Breast epithelium (tissue), 4 donors: ENCODE measurements around the gene IL9. TPM values are rescaled to one million over a fixed set of nuclear protein-coding genes. Genes with fewer than 3 reads are reported as not detected.

Experiments used
- DNase-seq, 2 donors: peaks; one replicate each; pipeline ENCODE4 v3.0.0-alpha.2; 2019; ENCODE audit warnings: low spot score in 2 of 2
- H3K27ac ChIP-seq, 2 donors: fragments of 200-600 bp; sonication (generic) in 1 of 2; one replicate each; pipeline ENCODE4 v1.5.1; 2016 to 2019; ENCODE audit warnings: mild to moderate bottlenecking in 1 of 2
- H3K27me3 ChIP-seq, 2 donors: fragments of 200-600 bp; sonication (generic) in 1 of 2; one replicate each; pipeline versions ENCODE4 v1.5.1 to v1.6.0; 2017 to 2019; ENCODE audit warnings: control low read depth in 1 of 2, mild to moderate bottlenecking in 1 of 2
- H3K36me3 ChIP-seq: fragments of 200-600 bp; one replicate; pipeline ENCODE4 v1.5.1; 2019
- H3K4me1 ChIP-seq, 2 donors: fragments of 200-600 bp; sonication (generic); one replicate each; pipeline ENCODE4 v1.5.1; 2016 to 2019; ENCODE audit warnings: control low read depth in 1 of 2
- H3K4me3 ChIP-seq, 3 donors: fragments of 200-600 bp; sonication (generic); 1 replicate in 2 of 3; 2 replicates in 1 of 3; pipeline ENCODE4 v1.5.1; 2016 to 2019; ENCODE audit warnings: mild to moderate bottlenecking in 3 of 3, moderate library complexity in 2 of 3
- H3K9me3 ChIP-seq, 2 donors: fragments of 200-600 bp; sonication (generic) in 1 of 2; one replicate each; pipeline ENCODE4 v1.5.1; 2016 to 2019; ENCODE audit warnings: control low read depth in 1 of 2
- CTCF ChIP-seq, 3 donors: fragments of 450-650 bp; IDR thresholded peaks; one replicate each; pipeline ENCODE4 v1.5.1; 2016 to 2017; ENCODE audit warnings: antibody characterized with exemption in 3 of 3, mild to moderate bottlenecking in 3 of 3, moderate library complexity in 3 of 3
- POLR2A ChIP-seq: fragments of 450-650 bp; IDR thresholded peaks from one replicate; pipeline ENCODE4 v1.6.1; 2016; ENCODE audit warnings: antibody characterized with exemption, mild to moderate bottlenecking, moderate library complexity
- POLR2AphosphoS5 ChIP-seq, 3 donors: sonication (generic); formaldehyde crosslinking; IDR thresholded peaks; one replicate each; pipeline ENCODE4 v1.6.1; 2017; ENCODE audit warnings: antibody characterized with exemption in 3 of 3
- intact Hi-C: fragments of 100-400 bp; cut with DNase I; formaldehyde crosslinking; loops from one replicate; pipeline ENCODE4 v1.15.1; 2023; ENCODE audit warnings: low total_unique reads
- total RNA-seq, 3 donors: library from RNA; depleted of rRNA; stranded (reverse); fragments of >200 nt; gene quantifications; one replicate each; pipeline ENCODE4 v1.1.0, GENCODE V29; 2016

Gene IL9
- total RNA-seq, 3 donors from 2014 or later, result not detected

DNA sequence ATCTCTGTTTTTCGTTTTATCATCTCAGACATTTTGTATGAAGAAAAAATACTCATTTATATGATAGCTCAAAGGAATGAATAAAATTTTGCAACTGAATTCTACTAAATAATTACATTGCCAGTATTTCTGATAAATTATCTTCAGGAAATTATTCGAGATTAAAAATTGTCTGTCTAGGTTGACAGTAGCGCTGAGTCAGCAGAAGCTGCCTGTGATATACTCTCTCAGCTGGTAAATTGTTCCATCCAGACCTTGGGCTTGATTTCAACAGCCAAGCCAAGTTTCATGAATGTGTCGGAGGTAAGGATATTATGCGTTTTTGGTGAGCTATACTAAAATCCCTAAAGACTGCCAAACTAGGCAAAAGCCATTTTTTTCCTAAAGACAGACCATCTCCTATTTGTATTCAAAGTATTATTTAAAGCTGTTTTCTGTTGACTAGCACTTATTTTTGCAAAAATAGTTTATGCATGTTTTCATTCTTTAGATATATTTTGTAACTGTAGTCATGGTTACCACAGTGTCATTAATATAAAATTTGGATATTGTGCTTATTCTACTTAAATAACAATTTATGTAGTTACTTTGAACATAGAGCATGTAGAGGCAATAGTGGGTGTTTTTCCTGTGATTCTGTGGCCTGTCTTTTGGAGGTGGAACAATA lies 41.7 kb upstream of the IL9 start:
- no peak for DNase-seq
- H3K4me1 ChIP-seq, result no peaks in the 10 kb centered on the region
- H3K27ac ChIP-seq, result no peak overlapping the region
- H3K27me3 ChIP-seq, result peaks cover 0 to 3% of the 10 kb centered on the region in 2 donors
- TF ChIP-seq POLR2AphosphoS5 (IDR thresholded peaks at IDR 0.05) (no peak), POLR2A (no peak), CTCF (IDR thresholded peaks at IDR 0.05) (no peak)
- intact Hi-C loops, result no loop called here
- H3K36me3 ChIP-seq, result no peaks in the 10 kb centered on the region
- H3K9me3 ChIP-seq, result no peaks in the 10 kb centered on the region
- H3K4me3 ChIP-seq, result no peak overlapping the region

DNA sequence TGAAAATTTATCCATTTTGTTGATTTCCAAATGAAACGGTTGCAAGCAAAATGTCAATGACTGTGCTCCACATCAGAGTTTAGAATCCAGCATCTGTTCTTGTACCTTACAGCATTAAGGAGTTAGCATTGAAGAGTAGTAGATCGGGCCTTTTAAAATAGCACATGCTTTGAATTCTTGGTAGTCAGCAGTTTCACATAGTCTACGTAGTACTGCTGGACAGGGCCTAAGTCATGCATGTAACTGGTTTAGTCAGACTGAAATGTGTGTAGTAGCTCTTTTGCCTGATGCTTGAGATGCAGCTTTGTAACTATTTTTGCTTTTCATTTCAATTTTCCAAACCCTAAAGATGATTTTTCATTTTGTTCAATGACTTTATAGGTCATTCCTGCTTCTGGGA lies 39.3 kb upstream of the IL9 start:
- no peak overlapping the region for H3K27ac ChIP-seq
- no peak overlapping the region for H3K4me3 ChIP-seq
- no peaks in the 10 kb centered on the region for H3K4me1 ChIP-seq
- TF ChIP-seq POLR2A, result no peak
- TF ChIP-seq POLR2AphosphoS5 (IDR thresholded peaks at IDR 0.05), result no peak
- no peak for TF ChIP-seq CTCF (IDR thresholded peaks at IDR 0.05)
- no peaks in the 10 kb centered on the region for H3K9me3 ChIP-seq
- peaks cover 8 to 19% of the 10 kb centered on the region in 2 donors for H3K27me3 ChIP-seq
- no peaks in the 10 kb centered on the region for H3K36me3 ChIP-seq
- intact Hi-C loops, result no loop called here
- no peak for DNase-seq

DNA sequence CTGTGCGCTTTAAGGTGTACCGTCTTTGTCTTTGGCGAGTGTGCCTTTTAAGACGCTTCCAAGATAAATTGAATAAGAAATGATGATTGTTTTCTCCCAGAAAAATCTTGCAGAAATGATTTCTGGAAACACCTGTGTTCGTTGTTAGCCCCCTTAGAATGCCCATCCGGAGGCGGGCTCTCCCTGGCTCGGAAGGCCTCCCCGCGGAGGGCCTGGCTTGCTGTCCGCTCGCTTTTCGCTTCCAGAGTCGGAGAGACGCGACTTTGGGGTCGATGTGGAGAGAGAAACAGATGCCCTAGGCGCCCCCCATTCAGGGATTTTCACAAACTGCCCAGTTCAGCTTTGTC lies 35.3 kb upstream of the IL9 start:
- no peak for DNase-seq
- Histone ChIP-seq H3K27ac (no peak overlapping the region), H3K27me3 (peaks cover 10 to 28% of the 10 kb centered on the region in 2 donors), H3K9me3 (no peaks in the 10 kb centered on the region), H3K4me3 (no peak overlapping the region), H3K4me1 (no peaks in the 10 kb centered on the region), H3K36me3 (no peaks in the 10 kb centered on the region)
- intact Hi-C loops, result no loop called here
- no peak for TF ChIP-seq CTCF (IDR thresholded peaks at IDR 0.05)
- no peak for TF ChIP-seq POLR2A
- no peak for TF ChIP-seq POLR2AphosphoS5 (IDR thresholded peaks at IDR 0.05)

DNA sequence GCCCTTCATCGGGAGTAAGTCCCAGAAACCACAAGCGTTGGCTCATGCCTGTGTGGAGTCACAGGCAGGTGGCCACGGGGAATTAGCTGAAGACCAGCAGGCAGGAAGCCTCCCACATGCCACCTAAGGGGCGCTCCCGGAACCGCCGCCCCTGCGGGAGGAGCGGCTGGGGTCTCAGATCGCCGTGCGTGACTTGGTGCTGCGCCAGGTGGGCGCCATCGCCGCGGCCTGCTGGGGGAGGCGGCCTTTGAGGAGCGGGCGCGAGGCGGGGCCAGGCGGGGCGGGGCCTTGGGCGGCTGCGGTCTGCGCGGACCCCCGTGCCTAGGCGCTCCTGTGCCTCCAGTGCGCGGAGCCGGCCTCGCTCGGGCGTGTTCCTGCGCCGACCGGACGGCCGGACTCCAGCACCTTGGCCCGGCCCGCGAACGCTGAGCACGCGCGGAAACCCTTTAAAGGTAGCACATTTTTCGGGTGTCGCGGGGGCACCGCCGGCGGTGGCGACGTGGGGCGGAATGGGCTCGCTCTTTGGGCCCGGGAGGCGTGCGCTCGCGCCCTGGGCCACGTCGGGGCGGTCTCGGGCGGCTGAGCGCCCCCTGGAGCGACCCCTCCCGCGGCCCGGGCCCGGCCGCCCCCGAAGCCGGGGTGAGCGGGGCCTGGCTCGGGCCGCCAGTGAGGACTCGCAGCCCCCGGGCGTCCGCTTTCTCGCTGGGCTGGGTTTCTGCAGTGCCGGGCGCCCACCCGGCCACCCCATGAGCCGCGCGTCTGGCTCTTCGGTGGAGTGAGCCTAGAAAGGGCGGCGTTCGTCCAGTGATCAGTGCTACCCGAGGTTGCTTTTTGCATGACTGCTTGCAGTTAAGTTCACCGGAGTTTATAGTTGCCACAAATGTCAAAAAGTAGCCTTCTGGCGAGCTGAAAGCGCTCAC lies 34.6 kb upstream of the IL9 start:
- Histone ChIP-seq H3K9me3 (no peaks in the 10 kb centered on the region), H3K36me3 (no peaks in the 10 kb centered on the region), H3K4me3 (peak overlapping the region in 2 of 3 donors; percentile 39 to 63), H3K27me3 (peaks cover 10 to 28% of the 10 kb centered on the region in 2 donors), H3K27ac (no peak overlapping the region), H3K4me1 (no peaks in the 10 kb centered on the region)
- intact Hi-C loops, result no loop called here
- TF ChIP-seq CTCF (IDR thresholded peaks at IDR 0.05) (no peak), POLR2AphosphoS5 (IDR thresholded peaks at IDR 0.05) (no peak), POLR2A (no peak)
- no peak for DNase-seq

GRCh38 chr5:135921388-135921787 lies 25.7 kb upstream of the IL9 start:
- no peak for TF ChIP-seq POLR2A
- no peak for TF ChIP-seq POLR2AphosphoS5 (IDR thresholded peaks at IDR 0.05)
- no peak for TF ChIP-seq CTCF (IDR thresholded peaks at IDR 0.05)
- Histone ChIP-seq H3K9me3 (no peaks in the 10 kb centered on the region), H3K27ac (no peak overlapping the region), H3K4me1 (no peaks in the 10 kb centered on the region), H3K36me3 (no peaks in the 10 kb centered on the region), H3K4me3 (no peak overlapping the region), H3K27me3 (peaks cover 0 to 25% of the 10 kb centered on the region in 2 donors)
- intact Hi-C loops, result no loop called here
- DNase-seq, result no peak
